Loucy (cell line): Measurements from ENCODE around the gene S100A6.

ENCODE experiments used
- H2AFZ ChIP-seq: fragments of 200-600 bp; sonication (generic); 2 replicates; pipeline ENCODE4 v1.6.0; 2016; ENCODE audit warnings: antibody characterized with exemption, mild to moderate bottlenecking, low read length, moderate library complexity
- H3F3A ChIP-seq: fragments of 200-600 bp; 2 replicates; pipeline ENCODE4 v1.6.0; 2016; ENCODE audit warnings: antibody characterized with exemption, low read depth, mild to moderate bottlenecking
- H3K27me3 ChIP-seq: fragments of 200-600 bp; sonication (generic); 2 replicates; pipeline ENCODE4 v1.6.1; 2014; ENCODE audit warnings: low read length, mild to moderate bottlenecking; ENCODE audit not compliant: insufficient read depth, poor library complexity, severe bottlenecking
- H3K36me3 ChIP-seq: fragments of 200-600 bp; sonication (generic); 2 replicates; pipeline ENCODE4 v1.6.1; 2016; ENCODE audit warnings: low read length; ENCODE audit not compliant: insufficient read depth
- H3K4me1 ChIP-seq: fragments of 200-600 bp; sonication (generic); 2 replicates; pipeline ENCODE4 v1.5.1; 2014; ENCODE audit warnings: low read length, mild to moderate bottlenecking; ENCODE audit not compliant: insufficient read depth, poor library complexity, severe bottlenecking
- H3K4me2 ChIP-seq: fragments of 200-600 bp; sonication (generic); 2 replicates; pipeline ENCODE4 v1.6.0; 2014; ENCODE audit warnings: antibody characterized with exemption, low read length, low read depth, mild to moderate bottlenecking; ENCODE audit not compliant: poor library complexity, severe bottlenecking
- H3K4me3 ChIP-seq: fragments of 200-600 bp; sonication (generic); 2 replicates; pipeline ENCODE4 v1.5.1; 2014; ENCODE audit warnings: low read length, mild to moderate bottlenecking, mixed read lengths; ENCODE audit not compliant: poor library complexity, severe bottlenecking
- H3K79me2 ChIP-seq: fragments of 200-600 bp; sonication (generic); 2 replicates; pipeline ENCODE4 v1.6.1; 2014; ENCODE audit warnings: low read length; ENCODE audit not compliant: insufficient read depth
- H3K9ac ChIP-seq: fragments of 200-600 bp; sonication (generic); 2 replicates; pipeline ENCODE4 v1.6.0; 2014; ENCODE audit warnings: mild to moderate bottlenecking, low read depth, low read length, moderate library complexity; ENCODE audit not compliant: poor library complexity, severe bottlenecking
- H3K9me2 ChIP-seq: fragments of 200-600 bp; sonication (generic); replicated peaks from 2 replicates; pipeline ENCODE4 v1.6.1; 2016; ENCODE audit warnings: low read depth, low read length, mixed read lengths
- H3K9me3 ChIP-seq: fragments of 200-600 bp; sonication (generic); 2 replicates; pipeline ENCODE4 v1.6.1; 2014; ENCODE audit warnings: mild to moderate bottlenecking, antibody characterized with exemption, low read length, low read depth; ENCODE audit not compliant: insufficient read depth
- H4K20me1 ChIP-seq: fragments of 200-600 bp; sonication (generic); 2 replicates; pipeline ENCODE4 v1.6.0; 2014; ENCODE audit warnings: antibody characterized with exemption, low read length, mild to moderate bottlenecking; ENCODE audit not compliant: insufficient read depth, poor library complexity, severe bottlenecking
- CTCF ChIP-seq: fragments of 200-600 bp; sonication (generic); conservative IDR thresholded peaks from 2 replicates; pipeline ENCODE4 v1.5.1; 2014; ENCODE audit warnings: mild to moderate bottlenecking, antibody characterized with exemption, low read length
- EZH2phosphoT487 ChIP-seq: fragments of 200-600 bp; IDR thresholded peaks from 2 replicates; pipeline ENCODE4 v1.6.1; 2018; ENCODE audit warnings: antibody characterized with exemption, mild to moderate bottlenecking, moderate library complexity, borderline replicate concordance

The S100A6 gene

GRCh38 chr1:153548722-153549688, 13.2 kb upstream of the S100A6 start, which contains the start of gene S100A3:
TSS of gene S100A3 (minus strand) at chr1:153549258. CDS start at chr1:153548485, 773 bp downstream.
- H3K36me3 ChIP-seq: peaks cover 7% of the 10 kb centered on the region; the same call in 1 of the 2 replicates
- TF ChIP-seq CTCF (no peak), EZH2phosphoT487 (no peak)
- no peak within 1 kb of the TSS for H3K9ac ChIP-seq
- no peaks in the 10 kb centered on the region for H3K27me3 ChIP-seq
- peaks cover 9% of the 10 kb centered on the region for H4K20me1 ChIP-seq
- H3K79me2 ChIP-seq: peaks cover 18% of the 10 kb centered on the region
- H3K4me1 ChIP-seq: peaks cover 63% of the 10 kb centered on the region
- H3K9me2 ChIP-seq: no peaks in the 10 kb centered on the region
- no peaks in the 10 kb centered on the region for H3K9me3 ChIP-seq
- no peak within 1 kb of the TSS for H3K4me2 ChIP-seq
- H3K4me3 ChIP-seq: no peak within 1 kb of the TSS
- no peak within 1 kb of the TSS for H2AFZ ChIP-seq
- peaks cover 10% of the 10 kb centered on the region for H3F3A ChIP-seq

- peaks cover 13% of the 10 kb centered on the region; the same call in 1 of the 2 replicates for H3K36me3 ChIP-seq
- H3K4me1 ChIP-seq: peaks cover 67% of the 10 kb centered on the region
- peaks cover 10% of the 10 kb centered on the region for H3F3A ChIP-seq
- no peaks in the 10 kb centered on the region for H3K9me2 ChIP-seq
- peaks cover 20% of the 10 kb centered on the region for H4K20me1 ChIP-seq
- no peak overlapping the region for H3K4me3 ChIP-seq
- no peaks in the 10 kb centered on the region for H3K27me3 ChIP-seq
- H3K9me3 ChIP-seq: no peaks in the 10 kb centered on the region
- peak overlapping the region; percentile 98 for H3K4me2 ChIP-seq
- TF ChIP-seq EZH2phosphoT487: no peak
- TF ChIP-seq CTCF: no peak
- no peak overlapping the region for H2AFZ ChIP-seq
- H3K9ac ChIP-seq: peak overlapping the region; percentile 95
- peaks cover 29% of the 10 kb centered on the region for H3K79me2 ChIP-seq
These were observed 12.1 kb upstream of the S100A6 start for GRCh38 chr1:153547560-153548551.

GRCh38 chr1:153546796-153547559, 11.2 kb upstream of the S100A6 start:
- H3F3A ChIP-seq: peaks cover 10% of the 10 kb centered on the region
- H3K9ac ChIP-seq: peak overlapping the region; percentile 95
- no peaks in the 10 kb centered on the region for H3K9me2 ChIP-seq
- H3K4me2 ChIP-seq: peak overlapping the region; percentile 98
- H3K4me1 ChIP-seq: peaks cover 76% of the 10 kb centered on the region
- H3K79me2 ChIP-seq: peaks cover 32% of the 10 kb centered on the region
- no peaks in the 10 kb centered on the region for H3K9me3 ChIP-seq
- H2AFZ ChIP-seq: no peak overlapping the region
- peaks cover 13% of the 10 kb centered on the region; the same call in 1 of the 2 replicates for H3K36me3 ChIP-seq
- peaks cover 25% of the 10 kb centered on the region for H4K20me1 ChIP-seq
- peak overlapping the region; percentile 89 for H3K4me3 ChIP-seq
- H3K27me3 ChIP-seq: no peaks in the 10 kb centered on the region
- no peak for TF ChIP-seq EZH2phosphoT487
